H1 (cell line): ENCODE results near the gene RNF182. TPM values are rescaled to one million over a fixed set of nuclear protein-coding genes. Genes with fewer than 3 reads are reported as not detected.
A peak's percentile ranks its signal among the peaks of the same experiment; 100 is the strongest.

Experiments
- CTCF ChIA-PET: fragments of 300-600 bp; sonication (Branson Sonifier 250); formaldehyde crosslinking; loops from one replicate; lab custom pipeline; 2021; ENCODE audit not compliant: partially characterized antibody; lab: Charles Lee
- POLR2A ChIA-PET: fragments of 300-600 bp; sonication (Branson Sonifier 250); formaldehyde crosslinking; loops from one replicate; lab custom pipeline; 2021; ENCODE audit warnings: inconsistent platforms; ENCODE audit not compliant: partially characterized antibody; lab: Charles Lee
- DNase-seq, 2 experiments: peaks; one replicate each; pipeline versions ENCODE4 v3.0.0 to v3.0.0-alpha.2; 2010 to 2022; ENCODE audit warnings: low spot score in 2 of 2, low read depth in 1 of 2, mixed read lengths in 1 of 2
- FAIRE-seq: peaks from 2 replicates; lab custom pipeline; 2011; peaks lifted over from hg19 to GRCh38; lab: Jason Lieb, UNC
- H2AFZ ChIP-seq: 2 replicates; pipeline ENCODE4 v1.8.1; 2012; ENCODE audit warnings: low read length, inconsistent platforms
- H2AK5ac ChIP-seq: 2 replicates; pipeline ENCODE4 v1.6.1; 2013; ENCODE audit warnings: low read depth, low read length
- H2BK120ac ChIP-seq: replicated peaks from 2 replicates; pipeline ENCODE3; 2013; ENCODE audit warnings: low read depth, low read length, inconsistent platforms
- H2BK12ac ChIP-seq: 2 replicates; pipeline ENCODE4 v1.6.1; 2013; ENCODE audit warnings: low read depth, low read length
- H2BK15ac ChIP-seq: 2 replicates; pipeline ENCODE4 v1.6.1; 2013; ENCODE audit warnings: low read length
- H2BK20ac ChIP-seq: 2 replicates; pipeline ENCODE4 v1.6.1; 2013; ENCODE audit warnings: low read length
- H2BK5ac ChIP-seq: 2 replicates; pipeline ENCODE4 v1.6.1; 2013; ENCODE audit warnings: low read depth, low read length
- H3K14ac ChIP-seq: 2 replicates; pipeline ENCODE4 v1.6.1; 2013; ENCODE audit warnings: inconsistent platforms; ENCODE audit not compliant: insufficient read length
- H3K18ac ChIP-seq: 2 replicates; pipeline ENCODE4 v1.6.1; 2013; ENCODE audit warnings: low read length; ENCODE audit errors: extremely low read depth
- H3K23ac ChIP-seq: 2 replicates; pipeline ENCODE4 v1.6.1; 2013; ENCODE audit warnings: inconsistent platforms; ENCODE audit not compliant: insufficient read length
- H3K23me2 ChIP-seq: 2 replicates; pipeline ENCODE4 v1.6.1; 2013; ENCODE audit warnings: low read depth, low read length
- H3K27ac ChIP-seq: 2 replicates; pipeline ENCODE4 v1.6.1; 2011; ENCODE audit warnings: low read depth, low read length, inconsistent platforms
- H3K27me3 ChIP-seq, 4 experiments: replicated peaks in 1 of 4; 1 replicate in 1 of 4; 2 replicates in 3 of 4; pipeline versions ENCODE4 v1.6.1 to v1.8.1; 2011 to 2013; ENCODE audit warnings: low read length in 3 of 4, mild to moderate bottlenecking in 3 of 4, inconsistent platforms in 2 of 4, mixed read lengths in 2 of 4, moderate library complexity in 1 of 4; ENCODE audit not compliant: control insufficient read depth in 3 of 4, insufficient read depth in 3 of 4; ENCODE audit errors: extremely low read depth in 1 of 4
- H3K36me3 ChIP-seq, 4 experiments: 2 replicates each; pipeline versions ENCODE4 v1.6.1 to v1.8.1; 2011 to 2013; ENCODE audit warnings: mild to moderate bottlenecking in 4 of 4, low read length in 3 of 4, moderate library complexity in 2 of 4, control low read depth in 1 of 4, inconsistent platforms in 1 of 4; ENCODE audit not compliant: insufficient read depth in 4 of 4, control insufficient read depth in 2 of 4
- H3K4ac ChIP-seq: replicated peaks from 2 replicates; pipeline ENCODE3; 2013; ENCODE audit warnings: low read length, low read depth, mixed read lengths, inconsistent platforms; ENCODE audit not compliant: insufficient read length
- H3K4me1 ChIP-seq, 4 experiments: replicated peaks in 1 of 4; 1 replicate in 1 of 4; 2 replicates in 3 of 4; pipeline versions ENCODE4 v1.6.1 to v1.8.1; 2011 to 2013; ENCODE audit warnings: low read length in 3 of 4, inconsistent platforms in 2 of 4, mixed read lengths in 1 of 4; ENCODE audit not compliant: insufficient read depth in 4 of 4, control insufficient read depth in 3 of 4
- H3K4me2 ChIP-seq, 2 experiments: 2 replicates each; pipeline versions ENCODE4 v1.6.1 to v1.8.1; 2011 to 2013; ENCODE audit warnings: low read depth in 2 of 2, low read length in 2 of 2, control low read depth in 1 of 2, inconsistent platforms in 1 of 2, mild to moderate bottlenecking in 1 of 2; ENCODE audit not compliant: insufficient read depth in 1 of 2
- H3K4me3 ChIP-seq, 4 experiments: fragments of 200-600, 300-600 bp in 1 of 4; sonication (generic), shearing (Covaris generic), sonication (Bioruptor Twin) in 1 of 4; 2 replicates each; pipeline versions ENCODE4 v1.5.1 to v1.8.1; 2011 to 2016; ENCODE audit warnings: low read length in 4 of 4, low read depth in 3 of 4, control low read depth in 2 of 4, inconsistent platforms in 2 of 4, mild to moderate bottlenecking in 2 of 4, mixed read lengths in 1 of 4, moderate library complexity in 1 of 4; ENCODE audit not compliant: insufficient read depth in 2 of 4; ENCODE audit errors: extremely low read depth in 1 of 4
- H3K56ac ChIP-seq: replicated peaks from 2 replicates; pipeline ENCODE3; 2013; ENCODE audit warnings: low read depth, mild to moderate bottlenecking, mixed read lengths, low read length, inconsistent platforms; ENCODE audit not compliant: insufficient read length
- H3K79me1 ChIP-seq: 2 replicates; pipeline ENCODE4 v1.6.1; 2013; ENCODE audit warnings: low read depth, low read length, control low read depth
- H3K79me2 ChIP-seq, 2 experiments: 2 replicates each; pipeline versions ENCODE4 v1.6.1 to v1.8.1; 2012 to 2013; ENCODE audit warnings: low read length in 2 of 2, mild to moderate bottlenecking in 2 of 2, inconsistent platforms in 1 of 2; ENCODE audit not compliant: insufficient read depth in 2 of 2, control insufficient read depth in 1 of 2
- H3K9ac ChIP-seq, 4 experiments: replicated peaks in 1 of 4; 1 replicate in 1 of 4; 2 replicates in 3 of 4; pipeline versions ENCODE4 v1.6.1 to v1.8.1; 2011 to 2013; ENCODE audit warnings: low read depth in 3 of 4, low read length in 3 of 4, control low read depth in 2 of 4, mild to moderate bottlenecking in 2 of 4, moderate library complexity in 2 of 4, inconsistent platforms in 1 of 4; ENCODE audit errors: extremely low read depth in 1 of 4
- H3K9me3 ChIP-seq, 2 experiments: 2 replicates each; pipeline versions ENCODE4 v1.6.1 to v1.8.1; 2012 to 2013; ENCODE audit warnings: mild to moderate bottlenecking in 2 of 2, moderate library complexity in 2 of 2, control low read depth in 1 of 2, inconsistent platforms in 1 of 2, low read depth in 1 of 2, low read length in 1 of 2, mixed read lengths in 1 of 2; ENCODE audit not compliant: insufficient read depth in 2 of 2
- H4K20me1 ChIP-seq, 2 experiments: replicated peaks in 1 of 2; 2 replicates each; pipeline versions ENCODE3 to v1.8.1; 2011 to 2013; ENCODE audit warnings: inconsistent platforms in 2 of 2, low read length in 2 of 2, mild to moderate bottlenecking in 1 of 2; ENCODE audit not compliant: insufficient read depth in 2 of 2, control insufficient read depth in 1 of 2
- H4K5ac ChIP-seq: 2 replicates; pipeline ENCODE4 v1.6.1; 2013; ENCODE audit warnings: low read length, low read depth, mixed read lengths, inconsistent platforms; ENCODE audit not compliant: insufficient read length
- H4K8ac ChIP-seq: 2 replicates; pipeline ENCODE4 v1.8.0; 2013; ENCODE audit warnings: mild to moderate bottlenecking, moderate library complexity, low read length, inconsistent platforms; ENCODE audit not compliant: insufficient read depth; ENCODE audit errors: extremely low read depth
- H4K91ac ChIP-seq: replicated peaks from 2 replicates; pipeline ENCODE3; 2013; ENCODE audit warnings: low read length, mixed read lengths, inconsistent platforms; ENCODE audit not compliant: insufficient read length
- ASH2L ChIP-seq: fragments of 200-600, 300-600 bp; sonication (generic); IDR thresholded peaks from one replicate; pipeline ENCODE4 v1.7.1; 2017; ENCODE audit warnings: low read length
- BCL11A ChIP-seq, 2 experiments: IDR thresholded peaks; one replicate each; pipeline ENCODE4 v1.6.1; 2011; ENCODE audit warnings: low read depth in 2 of 2, low read length in 2 of 2, mild to moderate bottlenecking in 2 of 2
- CREB1 ChIP-seq: IDR thresholded peaks from 2 replicates; pipeline ENCODE4 v1.6.1; 2012; ENCODE audit warnings: inconsistent platforms
- GTF2F1 ChIP-seq: IDR thresholded peaks from 2 replicates; pipeline ENCODE4 v1.6.1; 2012; ENCODE audit warnings: low read depth, low read length, improper control_type of control experiment, borderline replicate concordance
- KDM4A ChIP-seq: IDR thresholded peaks from one replicate; pipeline ENCODE4 v1.7.1; 2012; ENCODE audit warnings: low read depth, mild to moderate bottlenecking, moderate library complexity, low read length, inconsistent platforms; ENCODE audit not compliant: severe bottlenecking
- POLR2A ChIP-seq, 2 experiments: IDR thresholded peaks; 1 replicate in 1 of 2; 2 replicates in 1 of 2; pipeline ENCODE4 v1.6.1; 2011; ENCODE audit warnings: low read depth in 2 of 2, low read length in 2 of 2, mild to moderate bottlenecking in 2 of 2; ENCODE audit errors: control extremely low read depth in 1 of 2
- RNF2 ChIP-seq: fragments of 200-900, 300-1000 bp; sonication (generic); IDR thresholded peaks from 2 replicates; pipeline ENCODE4 v1.7.1; 2016; ENCODE audit warnings: borderline replicate concordance, low read depth, mild to moderate bottlenecking, antibody characterized with exemption, low read length; ENCODE audit not compliant: poor library complexity, severe bottlenecking; ENCODE audit errors: missing control alignments
- SP2 ChIP-seq: IDR thresholded peaks from 2 replicates; pipeline ENCODE4 v1.6.1; 2012; ENCODE audit warnings: mild to moderate bottlenecking, low read length, inconsistent platforms
- SP4 ChIP-seq: IDR thresholded peaks from 2 replicates; pipeline ENCODE4 v1.6.1; 2012; ENCODE audit warnings: low read length, inconsistent platforms
- SRF ChIP-seq: IDR thresholded peaks from 2 replicates; pipeline ENCODE4 v1.6.1; 2011; ENCODE audit warnings: mild to moderate bottlenecking, low read depth, low read length, moderate library complexity
- TEAD4 ChIP-seq: IDR thresholded peaks from 2 replicates; pipeline ENCODE4 v1.6.1; 2012; ENCODE audit warnings: low read depth, low read length, inconsistent platforms, mixed read lengths
- ZNF274 ChIP-seq: IDR thresholded peaks from 2 replicates; pipeline ENCODE4 v1.7.0; 2012; ENCODE audit warnings: low read length, borderline replicate concordance; ENCODE audit errors: extremely low read depth
- WGBS, 2 experiments: shearing (Covaris generic) in 1 of 2; methylation state at CpG; one replicate each; pipeline versions ENCODE4 v1.1.6 to v1.1.7; 2013 to 2015; ENCODE audit warnings: low lambda C conversion rate in 2 of 2, mixed read lengths in 2 of 2, inconsistent platforms in 1 of 2, low coverage in 1 of 2, missing lambda C conversion rate in 1 of 2; ENCODE audit not compliant: insufficient replicate concordance in 2 of 2, insufficient coverage in 1 of 2, insufficient read length in 1 of 2; ENCODE audit errors: extremely low coverage in 1 of 2, missing lambda C conversion rate in 1 of 2; 5-methylcytosine and 5-hydroxymethylcytosine counted together
- polyA plus RNA-seq, 7 experiments: library from polyadenylated mRNA; depleted of rRNA in 3 of 7; stranded (reverse) in 5 of 7; unstranded in 2 of 7; fragments of >200 nt in 5 of 7; fragments of 200-250 nt in 2 of 7; gene quantifications; 1 replicate in 5 of 7; 2 replicates in 1 of 7; 4 replicates in 1 of 7; pipeline versions ENCODE4 v1.2.1 to v1.2.3, GENCODE V29; 2011 to 2013; ENCODE audit warnings: missing spikeins in 2 of 7, mixed read lengths in 2 of 7
- total RNA-seq: library from RNA; stranded (reverse); fragmentation: NEBNext Ultra II Directional; extraction: Animal tissue kit (Norgen Biotek cat#: 25700); gene quantifications from 2 replicates; pipeline ENCODE4 v1.2.1, GENCODE V29; 2021
- TF ChIP-seq, protein P1 (sequence below): IDR thresholded peaks from 2 replicates; pipeline ENCODE4 v1.6.1; 2012; ENCODE audit warnings: low read length, inconsistent platforms

Gene RNF182
- total and polyA plus RNA-seq, 2 of the 8 experiments (the other 6 are each of a cell fraction or from before 2014, with no cell fraction given) = 6.2 to 10.7 TPM

DNA sequence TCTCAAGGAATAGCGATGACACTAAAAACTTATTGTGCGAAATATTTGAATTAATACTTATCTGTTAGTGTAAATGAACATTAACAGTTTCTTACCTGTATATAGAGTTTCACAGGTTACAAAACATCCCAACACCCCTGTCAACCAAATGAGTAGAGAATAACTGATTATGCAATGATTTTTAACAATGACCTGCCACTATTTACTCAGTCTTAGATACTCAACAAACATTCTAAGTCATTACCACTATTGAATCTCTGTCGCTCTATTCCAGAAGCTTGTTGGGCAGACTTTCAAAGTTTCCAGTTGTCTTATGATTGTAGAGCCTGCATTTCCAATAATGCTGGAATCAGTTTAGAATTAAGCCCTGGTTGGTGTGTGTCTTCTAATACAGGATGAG is 85.5 kb downstream of the RNF182 start:
- H3K4me2 ChIP-seq = no peak overlapping the region
- H4K91ac ChIP-seq = no peak overlapping the region
- H3K23ac ChIP-seq = no peak overlapping the region
- no peak overlapping the region for H3K9ac ChIP-seq
- CTCF ChIA-PET = interaction anchor here (0.9 to 2.2 kb wide), 7 partner anchors 12 to 102 kb away, joined by 3 to 9 read pairs (median 5); no protein-coding TSS in a partner anchor
- no peaks in the 10 kb centered on the region; the same call in 1 of the 2 replicates for H3K23me2 ChIP-seq
- no peak overlapping the region for H4K5ac ChIP-seq
- H2AK5ac ChIP-seq = no peak overlapping the region
- no peaks in the 10 kb centered on the region for H4K20me1 ChIP-seq
- H2BK5ac ChIP-seq = no peak overlapping the region
- no peak overlapping the region for H2BK120ac ChIP-seq
- DNase-seq = no peak
- H3K4me3 ChIP-seq = no peak overlapping the region
- H3K18ac ChIP-seq = no peak overlapping the region
- H3K27me3 ChIP-seq = no peaks in the 10 kb centered on the region
- H3K4me1 ChIP-seq = peaks cover 0 to 13% (median 7%) of the 10 kb centered on the region in 4 experiments; a peak in 5 of 7 replicates
- no peak overlapping the region for H3K56ac ChIP-seq
- H4K8ac ChIP-seq = no peak overlapping the region
- H2BK12ac ChIP-seq = no peak overlapping the region
- POLR2A ChIA-PET = no interaction called here
- no peak overlapping the region for H2AFZ ChIP-seq
- no peak overlapping the region for H2BK15ac ChIP-seq
- no peak for FAIRE-seq
- H3K4ac ChIP-seq = peak overlapping the region; percentile 47
- H3K79me2 ChIP-seq = no peaks in the 10 kb centered on the region
- H3K14ac ChIP-seq = no peak overlapping the region
- 59% methylated on average over 3 of the region's 3 CpGs; no CpG with 5 or more reads in 1 of the 2 experiments for WGBS, 2 experiments
- TF ChIP-seq SRF = no peak
- no peak for TF ChIP-seq RNF2
- no peak for TF ChIP-seq GTF2F1
- TF ChIP-seq ZNF274 = no peak
- TF ChIP-seq KDM4A = no peak
- TF ChIP-seq POLR2A (IDR thresholded peaks at IDR 0.05; ENCODE audit: control extremely low read depth in 1 of 2, low read depth in 2 of 2, low read length in 2 of 2) = no peak
- no peak for TF ChIP-seq BCL11A (IDR thresholded peaks at IDR 0.05; ENCODE audit: low read depth in 2 of 2, low read length in 2 of 2)
- no peak for TF ChIP-seq SP2
- TF ChIP-seq TEAD4 = no peak
- TF ChIP-seq, protein P1, sequence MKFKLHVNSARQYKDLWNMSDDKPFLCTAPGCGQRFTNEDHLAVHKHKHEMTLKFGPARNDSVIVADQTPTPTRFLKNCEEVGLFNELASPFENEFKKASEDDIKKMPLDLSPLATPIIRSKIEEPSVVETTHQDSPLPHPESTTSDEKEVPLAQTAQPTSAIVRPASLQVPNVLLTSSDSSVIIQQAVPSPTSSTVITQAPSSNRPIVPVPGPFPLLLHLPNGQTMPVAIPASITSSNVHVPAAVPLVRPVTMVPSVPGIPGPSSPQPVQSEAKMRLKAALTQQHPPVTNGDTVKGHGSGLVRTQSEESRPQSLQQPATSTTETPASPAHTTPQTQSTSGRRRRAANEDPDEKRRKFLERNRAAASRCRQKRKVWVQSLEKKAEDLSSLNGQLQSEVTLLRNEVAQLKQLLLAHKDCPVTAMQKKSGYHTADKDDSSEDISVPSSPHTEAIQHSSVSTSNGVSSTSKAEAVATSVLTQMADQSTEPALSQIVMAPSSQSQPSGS = no peak
- TF ChIP-seq CREB1 = no peak
- TF ChIP-seq ASH2L = no peak
- no peak for TF ChIP-seq SP4
- TF ChIP-seq, all 59 proteins: peak for 0
- no peak overlapping the region for H2BK20ac ChIP-seq
- peaks cover 3 to 6% of the 10 kb centered on the region in 2 experiments; a peak in 1 of 4 replicates for H3K9me3 ChIP-seq
- no peaks in the 10 kb centered on the region for H3K79me1 ChIP-seq
- no peaks in the 10 kb centered on the region for H3K36me3 ChIP-seq
- no peak overlapping the region for H3K27ac ChIP-seq
